Peyer's patch (tissue), 4 donors: ENCODE data around the gene CD300C.

Experiments
- CTCF ChIP-seq, 6 experiments: fragments of 450-650 bp in 4 of 6; fragments of 200-600 bp in 2 of 6; sonication (generic) in 1 of 6; IDR thresholded peaks; one replicate each; pipeline ENCODE4 v1.5.1; 2017 to 2019; ENCODE audit warnings: antibody characterized with exemption in 6 of 6, mild to moderate bottlenecking in 3 of 6, moderate library complexity in 1 of 6
- POLR2A ChIP-seq, 2 donors: fragments of 450-650 bp; IDR thresholded peaks; one replicate each; pipeline ENCODE4 v1.5.1; 2017; ENCODE audit warnings: antibody characterized with exemption in 2 of 2, mild to moderate bottlenecking in 2 of 2, moderate library complexity in 2 of 2

- TF ChIP-seq CTCF (IDR thresholded peaks at IDR 0.05) (no peak), POLR2A (IDR thresholded peaks at IDR 0.05) (no peak)
Observed at GRCh38 chr17:74508156-74508555, 37.8 kb downstream of the CD300C start.
